ENCODE measurements around the gene BRD9. TPM values are rescaled to one million over a fixed set of nuclear protein-coding genes. Genes with fewer than 3 reads are reported as not detected.

BRD9 gene
- total and polyA plus RNA-seq, 2 of the 4 experiments (the other 2 are of a cell fraction): 22.0 to 43.4 TPM

- Histone ChIP-seq H3K4me2 (ENCODE audit: low read depth, low read length) (no peak overlapping the region; the same call in 1 of the 2 replicates), H3K9ac (ENCODE audit: low read depth, low read length) (no peak overlapping the region), H4K20me1 (ENCODE audit: insufficient read depth, low read length) (no peaks in the 10 kb centered on the region), H3K56ac (ENCODE audit: extremely low read depth, insufficient read depth, low read length) (no peak overlapping the region), H2BK20ac (ENCODE audit: low read depth, low read length) (no peak overlapping the region), H3K79me1 (ENCODE audit: low read depth in 1 of 2, low read length in 2 of 2) (no peaks in the 10 kb centered on the region), H2BK15ac (ENCODE audit: low read depth, low read length) (no peak overlapping the region), H3K4me1 (ENCODE audit: control insufficient read depth, insufficient read depth, low read length) (peaks cover 7% of the 10 kb centered on the region; the same call in 1 of the 2 replicates), H3K9me3 (ENCODE audit: control insufficient read depth, insufficient read depth, low read length) (no peaks in the 10 kb centered on the region), H3K36me3 (ENCODE audit: control insufficient read depth, insufficient read depth, low read length) (no peaks in the 10 kb centered on the region), H3K23ac (ENCODE audit: low read depth, low read length) (no peak overlapping the region), H3K14ac (replicated peaks; ENCODE audit: low read depth, low read length) (no peak overlapping the region), H3K27ac (ENCODE audit: insufficient read depth, low read length) (peak overlapping the region; percentile 1; the same call in 1 of the 2 replicates), H2AFZ (replicated peaks; ENCODE audit: low read length, poor library complexity) (no peak overlapping the region), H2AK5ac (ENCODE audit: low read depth, low read length) (no peak overlapping the region), H3K27me3 (ENCODE audit: control insufficient read depth, insufficient read depth, low read length) (peaks cover 42% of the 10 kb centered on the region), H2BK120ac (ENCODE audit: low read depth, low read length) (no peak overlapping the region), H4K91ac (ENCODE audit: insufficient read depth, low read depth, low read length) (no peak overlapping the region), H3K4ac (ENCODE audit: low read depth, low read length) (no peak overlapping the region), H2BK5ac (ENCODE audit: low read depth, low read length, poor library complexity, severe bottlenecking) (no peak overlapping the region), H4K8ac (ENCODE audit: low read depth in 2 of 2, low read length in 2 of 2) (no peak overlapping the region), H3K18ac (ENCODE audit: low read depth, low read length) (peak overlapping the region; percentile 37; the same call in 1 of the 2 replicates), H3K4me3 (ENCODE audit: insufficient read depth, low read depth, low read length) (no peak overlapping the region), H3K9me1 (ENCODE audit: insufficient read depth, low read length) (no peaks in the 10 kb centered on the region; the same call in 1 of the 2 replicates), H2AK9ac (replicated peaks; ENCODE audit: low read depth, low read length, poor library complexity) (no peak overlapping the region), H4K5ac (ENCODE audit: low read depth, low read length) (no peak overlapping the region; the same call in 1 of the 2 replicates)
- POLR2A ChIA-PET (ENCODE audit: unreplicated experiment): no interaction called here
- DNase-seq (peak; percentile 40), ATAC-seq (ENCODE audit: low read depth) (peak; percentile 82)
- no TSS peak for BruUV-seq (replicated peaks)
- intact Hi-C loops (cut with micrococcal nuclease): no loop called here
- CTCF ChIA-PET: interaction anchor here (1.1 to 3.3 kb wide), 4 partner anchors 9 to 235 kb away, joined by 3 to 11 read pairs (median 6); no protein-coding TSS in a partner anchor
- in situ Hi-C loops (cut with MboI; ENCODE audit: low sequenced_read_pairs): loop anchor here (10.0 kb wide), 3 partner anchors 202 to 712 kb away; no protein-coding TSS in a partner anchor
- dilution Hi-C loops (cut with HindIII; ENCODE audit: low sequenced_read_pairs, unreplicated experiment): no loop called here
- WGBS, 2 experiments (ENCODE audit: extremely low coverage in 2 of 2, insufficient read length in 1 of 2): no CpG with 5 or more reads among the region's 4 CpGs
- TF ChIP-seq MXI1 (IDR thresholded peaks at IDR 0.05; ENCODE audit: borderline replicate concordance, low read depth, low read length) (no peak), SMC3 (IDR thresholded peaks at IDR 0.05; ENCODE audit: low read depth, low read length) (no peak)
- TF ChIP-seq, protein P1, sequence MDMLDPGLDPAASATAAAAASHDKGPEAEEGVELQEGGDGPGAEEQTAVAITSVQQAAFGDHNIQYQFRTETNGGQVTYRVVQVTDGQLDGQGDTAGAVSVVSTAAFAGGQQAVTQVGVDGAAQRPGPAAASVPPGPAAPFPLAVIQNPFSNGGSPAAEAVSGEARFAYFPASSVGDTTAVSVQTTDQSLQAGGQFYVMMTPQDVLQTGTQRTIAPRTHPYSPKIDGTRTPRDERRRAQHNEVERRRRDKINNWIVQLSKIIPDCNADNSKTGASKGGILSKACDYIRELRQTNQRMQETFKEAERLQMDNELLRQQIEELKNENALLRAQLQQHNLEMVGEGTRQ (IDR thresholded peaks at IDR 0.05; ENCODE audit: low read depth, low read length): no peak
These were observed 40.1 kb upstream of the BRD9 start for GRCh38 chr5:932628-933250.

Measured in IMR-90 (cell line).